GM12878 (cell line): ENCODE measurements around the gene CALD1. TPM values are rescaled to one million over a fixed set of nuclear protein-coding genes. Genes with fewer than 3 reads are reported as not detected.

Experiments used
- ATAC-seq: fragments of 200-7000 bp; cut with Tn5 transposase; 3 replicates; pipeline ENCODE4 v1.9.1; 2020; ENCODE audit warnings: mild to moderate bottlenecking, moderate library complexity
- BruUV-seq: library from RNA; stranded (reverse); fragments of 400-500 nt; replicated peaks from 2 replicates; lab custom pipeline; 2021; lab: Mats Ljungman, UMichigan
- CTCF ChIA-PET: fragments of 300-600 bp; sonication (Branson Sonifier 250); formaldehyde crosslinking; extraction: SDS; loops from one replicate; lab custom pipeline; 2021; ENCODE audit warnings: inconsistent platforms; lab: Yijun Ruan, JAX
- POLR2A ChIA-PET: fragments of 350-600 bp; formaldehyde crosslinking; extraction: SDS; loops from one replicate; lab custom pipeline; 2021; ENCODE audit warnings: inconsistent platforms; lab: Charles Lee
- RAD21 ChIA-PET: fragments of 300-600 bp; sonication (Branson Sonifier 250); formaldehyde crosslinking; loops from one replicate; lab custom pipeline; 2023; ENCODE audit warnings: antibody characterized with exemption; ENCODE audit not compliant: unreplicated experiment; lab: Charles Lee
- SMC1A ChIA-PET: fragments of 300-600 bp; sonication (Branson Sonifier 250); formaldehyde crosslinking; loops from one replicate; lab custom pipeline; 2023; ENCODE audit not compliant: unreplicated experiment, uncharacterized antibody; lab: Charles Lee
- DNase-seq: peaks from one replicate; pipeline ENCODE4 v3.0.0-alpha.2; 2011; ENCODE audit warnings: low read depth, low spot score
- FAIRE-seq: peaks from 3 replicates; lab custom pipeline; 2011; peaks lifted over from hg19 to GRCh38; lab: Jason Lieb, UNC
- H2AFZ ChIP-seq: 2 replicates; pipeline ENCODE4 v1.6.0; 2011; ENCODE audit warnings: low read depth, low read length, control low read depth; ENCODE audit not compliant: control insufficient read depth
- H3K27ac ChIP-seq: 2 replicates; pipeline ENCODE4 v1.5.1; 2011; ENCODE audit warnings: control low read depth; ENCODE audit not compliant: control insufficient read depth, insufficient read depth
- H3K27me3 ChIP-seq, 2 experiments: replicated peaks in 1 of 2; 2 replicates each; pipeline versions ENCODE4 v1.6.0 to v1.6.1; 2011; ENCODE audit warnings: low read length in 1 of 2; ENCODE audit not compliant: control insufficient read depth in 2 of 2, insufficient read depth in 2 of 2
- H3K36me3 ChIP-seq, 2 experiments: 2 replicates each; pipeline ENCODE4 v1.5.1; 2011; ENCODE audit warnings: low read length in 1 of 2; ENCODE audit not compliant: control insufficient read depth in 2 of 2, insufficient read depth in 2 of 2
- H3K4me1 ChIP-seq: 2 replicates; pipeline ENCODE4 v1.6.1; 2011; ENCODE audit warnings: mild to moderate bottlenecking, low read length, moderate library complexity, mixed read lengths; ENCODE audit not compliant: control insufficient read depth, insufficient read depth
- H3K4me2 ChIP-seq: 2 replicates; pipeline ENCODE4 v1.6.0; 2011; ENCODE audit warnings: control low read depth; ENCODE audit not compliant: control insufficient read depth, insufficient read depth
- H3K4me3 ChIP-seq: fragments of 200-600 bp; sonication (generic); 2 replicates; pipeline ENCODE4 v1.5.1; 2016
- H3K79me2 ChIP-seq: 2 replicates; pipeline ENCODE4 v1.6.0; 2011; ENCODE audit warnings: low read length; ENCODE audit not compliant: control insufficient read depth, insufficient read depth
- H3K9ac ChIP-seq: 2 replicates; pipeline ENCODE4 v1.8.0; 2011; ENCODE audit warnings: low read length, control low read depth, mixed read lengths; ENCODE audit not compliant: control insufficient read depth, insufficient read depth
- H3K9me3 ChIP-seq: replicated peaks from 3 replicates; pipeline ENCODE4 v1.5.1; 2011; ENCODE audit warnings: mild to moderate bottlenecking, low read length; ENCODE audit not compliant: control insufficient read depth, insufficient read depth
- H4K20me1 ChIP-seq: 2 replicates; pipeline ENCODE4 v1.6.0; 2011; ENCODE audit not compliant: control insufficient read depth, insufficient read depth
- DPF2 ChIP-seq: fragments of 450-650 bp; IDR thresholded peaks from 2 replicates; pipeline ENCODE4 v1.6.1; 2017; ENCODE audit warnings: mild to moderate bottlenecking
- EP300 ChIP-seq, 2 experiments: fragments of 150-350 bp in 1 of 2; IDR thresholded peaks; 2 replicates each; pipeline ENCODE4 v1.6.1; 2011 to 2012; ENCODE audit warnings: low read depth in 2 of 2, low read length in 2 of 2, borderline replicate concordance in 1 of 2, improper control_type of control experiment in 1 of 2, inconsistent platforms in 1 of 2; ENCODE audit not compliant: control insufficient read depth in 1 of 2
- IKZF1 ChIP-seq: fragments of 450-650 bp; conservative IDR thresholded peaks from 2 replicates; pipeline ENCODE4 v1.6.1; 2017; ENCODE audit warnings: antibody characterized with exemption, mild to moderate bottlenecking
- IKZF2 ChIP-seq, 2 experiments: fragments of 450-650 bp; IDR thresholded peaks; 2 replicates each; pipeline ENCODE4 v1.6.1; 2017; ENCODE audit warnings: mild to moderate bottlenecking in 2 of 2, moderate library complexity in 2 of 2
- KAT2A ChIP-seq: conservative IDR thresholded peaks from 2 replicates; pipeline ENCODE4 v1.6.1; 2011; ENCODE audit warnings: low read depth, low read length; ENCODE audit not compliant: control insufficient read depth
- NBN ChIP-seq: fragments of 450-650 bp; IDR thresholded peaks from 2 replicates; pipeline ENCODE4 v1.6.1; 2016
- SMC3 ChIP-seq: IDR thresholded peaks from 2 replicates; pipeline ENCODE4 v1.6.1; 2011; ENCODE audit warnings: low read length, improper control_type of control experiment, borderline replicate concordance
- SP1 ChIP-seq: IDR thresholded peaks from one replicate; pipeline ENCODE4 v1.6.1; 2011; ENCODE audit warnings: low read depth, low read length
- SUZ12 ChIP-seq: fragments of 200-600 bp; sonication (generic); IDR thresholded peaks from one replicate; pipeline ENCODE4 v1.6.1; 2018; ENCODE audit warnings: antibody characterized with exemption, mild to moderate bottlenecking; ENCODE audit not compliant: unreplicated experiment
- WGBS: methylation state at CpG from one replicate; pipeline ENCODE4 v1.1.6; 2016; ENCODE audit warnings: low lambda C conversion rate; ENCODE audit not compliant: insufficient replicate concordance, insufficient coverage; ENCODE audit errors: missing lambda C conversion rate; 5-methylcytosine and 5-hydroxymethylcytosine counted together
- in situ Hi-C: fragments of 300-500 bp; cut with MboI; formaldehyde crosslinking; loops from 9 replicates; pipeline ENCODE4 v1.14.3; 2018; ENCODE audit warnings: mixed read lengths
- intact Hi-C: fragments of 100-400 bp; cut with micrococcal nuclease; formaldehyde crosslinking; loops from one replicate; pipeline ENCODE4 v1.14.2; 2022; ENCODE audit not compliant: unreplicated experiment
- polyA plus RNA-seq, 11 experiments: library from polyadenylated mRNA; depleted of rRNA in 4 of 11; unstranded in 6 of 11; stranded (reverse) in 5 of 11; fragments of >200 nt; fragmentation: Nextera tagmentation in 4 of 11; fragmentation: Illumina TruSeq in 1 of 11; extraction: Ambion mirVana in 4 of 11; extraction: Trizol in 1 of 11; gene quantifications; 1 replicate in 1 of 11; 2 replicates in 10 of 11; pipeline versions ENCODE4 v1.2.1 to v1.2.3, GENCODE V29; 2011 to 2016; ENCODE audit warnings: inconsistent platforms in 2 of 11, missing spikeins in 2 of 11, low read depth in 1 of 11
- total RNA-seq, 4 experiments: library from RNA; depleted of rRNA in 3 of 4; stranded (reverse); fragments of >200 nt in 3 of 4; fragmentation: Illumina TruSeq in 1 of 4; extraction: Trizol in 1 of 4; gene quantifications; 2 replicates each; pipeline versions ENCODE4 v1.2.1 to v1.2.3, GENCODE V29; 2013 to 2021
- TF ChIP-seq, protein P1 (sequence below): fragments of 450-650 bp; IDR thresholded peaks from 2 replicates; pipeline ENCODE4 v1.6.1; 2016; ENCODE audit warnings: mild to moderate bottlenecking
- TF ChIP-seq, protein P2 (sequence below): IDR thresholded peaks from 2 replicates; pipeline ENCODE4 v1.6.1; 2011; ENCODE audit warnings: mild to moderate bottlenecking, low read depth, low read length, moderate library complexity; ENCODE audit not compliant: insufficient replicate concordance
- TF ChIP-seq, protein P3 (sequence below), 3 experiments: IDR thresholded peaks in 2 of 3; conservative IDR thresholded peaks in 1 of 3; 2 replicates each; pipeline ENCODE4 v1.5.1; 2011; ENCODE audit warnings: low read depth in 3 of 3, low read length in 3 of 3, mild to moderate bottlenecking in 3 of 3, control low read depth in 2 of 3, moderate library complexity in 2 of 3, inconsistent platforms in 1 of 3, mixed read lengths in 1 of 3; ENCODE audit not compliant: control insufficient read depth in 2 of 3, insufficient read depth in 1 of 3; ENCODE audit errors: extremely low read depth in 1 of 3
- TF ChIP-seq, protein P4 (sequence below): IDR thresholded peaks from 2 replicates; pipeline ENCODE4 v1.6.1; 2012; ENCODE audit warnings: low read depth, low read length, improper control_type of control experiment

Gene CALD1
- total and polyA plus RNA-seq, 10 of the 15 experiments (the other 5 are each of a cell fraction or from before 2014, with no cell fraction given): 0.03 to 1.3 (median 0.22) TPM

DNA sequence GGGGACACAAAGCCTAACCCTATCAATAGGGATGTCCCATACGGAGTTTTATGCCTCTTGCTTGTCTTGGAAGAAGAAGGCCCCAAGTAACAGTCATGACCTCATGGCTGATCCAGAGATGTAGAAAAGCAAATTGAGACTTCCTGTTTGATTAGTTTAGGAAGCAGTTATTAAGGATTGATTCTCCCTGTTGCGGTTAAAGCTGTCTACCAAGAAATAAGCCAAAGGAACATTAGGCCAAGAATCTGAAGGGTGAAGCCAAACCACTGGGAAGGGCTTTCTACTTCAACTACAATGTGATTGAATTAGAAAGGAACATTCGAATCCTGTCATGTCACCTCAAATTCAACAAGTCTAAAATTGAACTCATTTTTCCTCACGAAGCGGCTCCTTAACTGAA lies 146.3 kb downstream of the CALD1 start (continued):
- TF ChIP-seq DPF2 (no peak), SMC3 (no peak), EP300 (IDR thresholded peaks at IDR 0.05; ENCODE audit: borderline replicate concordance in 1 of 2, control insufficient read depth in 1 of 2, low read depth in 2 of 2, low read length in 2 of 2) (no peak), SP1 (no peak), IKZF1 (no peak)
- TF ChIP-seq, protein P1, sequence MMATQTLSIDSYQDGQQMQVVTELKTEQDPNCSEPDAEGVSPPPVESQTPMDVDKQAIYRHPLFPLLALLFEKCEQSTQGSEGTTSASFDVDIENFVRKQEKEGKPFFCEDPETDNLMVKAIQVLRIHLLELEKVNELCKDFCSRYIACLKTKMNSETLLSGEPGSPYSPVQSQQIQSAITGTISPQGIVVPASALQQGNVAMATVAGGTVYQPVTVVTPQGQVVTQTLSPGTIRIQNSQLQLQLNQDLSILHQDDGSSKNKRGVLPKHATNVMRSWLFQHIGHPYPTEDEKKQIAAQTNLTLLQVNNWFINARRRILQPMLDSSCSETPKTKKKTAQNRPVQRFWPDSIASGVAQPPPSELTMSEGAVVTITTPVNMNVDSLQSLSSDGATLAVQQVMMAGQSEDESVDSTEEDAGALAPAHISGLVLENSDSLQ: no peak

DNA sequence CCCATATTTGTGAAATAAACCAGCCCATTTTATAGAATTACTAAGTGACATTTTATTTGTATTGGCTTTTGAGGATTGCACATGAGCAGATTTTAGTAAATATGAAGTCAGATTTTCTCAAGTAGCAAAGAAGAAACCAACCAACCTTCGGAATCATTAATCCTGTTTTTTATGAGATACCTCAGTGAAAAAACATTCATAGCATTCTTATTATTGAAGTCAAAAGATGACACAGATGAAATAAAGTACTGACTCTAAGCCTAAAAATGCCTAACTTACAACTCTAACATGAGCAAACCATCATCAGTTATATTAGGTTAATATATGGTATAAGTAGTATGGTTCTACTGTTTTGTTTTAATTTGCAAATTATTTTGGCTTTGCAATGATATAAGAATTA lies 147.0 kb downstream of the CALD1 start:
- Histone ChIP-seq H3K27me3 (no peaks in the 10 kb centered on the region), H3K27ac (no peak overlapping the region)
- RAD21 ChIA-PET: interaction anchor here (0.6 to 0.9 kb wide), 2 partner anchors 28 to 574 kb away, joined by 3 read pairs; no protein-coding TSS in a partner anchor
- WGBS: 85% methylated on average over 1 of the region's 1 CpG
- no TSS peak for BruUV-seq
- no peak for TF ChIP-seq IKZF2 (IDR thresholded peaks at IDR 0.05)
- no peak for TF ChIP-seq NBN
- TF ChIP-seq, protein P2, sequence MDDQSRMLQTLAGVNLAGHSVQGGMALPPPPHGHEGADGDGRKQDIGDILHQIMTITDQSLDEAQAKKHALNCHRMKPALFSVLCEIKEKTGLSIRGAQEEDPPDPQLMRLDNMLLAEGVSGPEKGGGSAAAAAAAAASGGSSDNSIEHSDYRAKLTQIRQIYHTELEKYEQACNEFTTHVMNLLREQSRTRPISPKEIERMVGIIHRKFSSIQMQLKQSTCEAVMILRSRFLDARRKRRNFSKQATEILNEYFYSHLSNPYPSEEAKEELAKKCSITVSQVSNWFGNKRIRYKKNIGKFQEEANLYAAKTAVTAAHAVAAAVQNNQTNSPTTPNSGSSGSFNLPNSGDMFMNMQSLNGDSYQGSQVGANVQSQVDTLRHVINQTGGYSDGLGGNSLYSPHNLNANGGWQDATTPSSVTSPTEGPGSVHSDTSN: no peak
- no peak for TF ChIP-seq KAT2A
- TF ChIP-seq, protein P3, sequence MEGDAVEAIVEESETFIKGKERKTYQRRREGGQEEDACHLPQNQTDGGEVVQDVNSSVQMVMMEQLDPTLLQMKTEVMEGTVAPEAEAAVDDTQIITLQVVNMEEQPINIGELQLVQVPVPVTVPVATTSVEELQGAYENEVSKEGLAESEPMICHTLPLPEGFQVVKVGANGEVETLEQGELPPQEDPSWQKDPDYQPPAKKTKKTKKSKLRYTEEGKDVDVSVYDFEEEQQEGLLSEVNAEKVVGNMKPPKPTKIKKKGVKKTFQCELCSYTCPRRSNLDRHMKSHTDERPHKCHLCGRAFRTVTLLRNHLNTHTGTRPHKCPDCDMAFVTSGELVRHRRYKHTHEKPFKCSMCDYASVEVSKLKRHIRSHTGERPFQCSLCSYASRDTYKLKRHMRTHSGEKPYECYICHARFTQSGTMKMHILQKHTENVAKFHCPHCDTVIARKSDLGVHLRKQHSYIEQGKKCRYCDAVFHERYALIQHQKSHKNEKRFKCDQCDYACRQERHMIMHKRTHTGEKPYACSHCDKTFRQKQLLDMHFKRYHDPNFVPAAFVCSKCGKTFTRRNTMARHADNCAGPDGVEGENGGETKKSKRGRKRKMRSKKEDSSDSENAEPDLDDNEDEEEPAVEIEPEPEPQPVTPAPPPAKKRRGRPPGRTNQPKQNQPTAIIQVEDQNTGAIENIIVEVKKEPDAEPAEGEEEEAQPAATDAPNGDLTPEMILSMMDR (IDR thresholded peaks at IDR 0.05 in 2 of 3, conservative IDR thresholded peaks at IDR 0.05 in 1 of 3; ENCODE audit: control insufficient read depth in 2 of 3, extremely low read depth in 1 of 3, insufficient read depth in 1 of 3, low read depth in 3 of 3, low read length in 3 of 3): no peak
- TF ChIP-seq, protein P4, sequence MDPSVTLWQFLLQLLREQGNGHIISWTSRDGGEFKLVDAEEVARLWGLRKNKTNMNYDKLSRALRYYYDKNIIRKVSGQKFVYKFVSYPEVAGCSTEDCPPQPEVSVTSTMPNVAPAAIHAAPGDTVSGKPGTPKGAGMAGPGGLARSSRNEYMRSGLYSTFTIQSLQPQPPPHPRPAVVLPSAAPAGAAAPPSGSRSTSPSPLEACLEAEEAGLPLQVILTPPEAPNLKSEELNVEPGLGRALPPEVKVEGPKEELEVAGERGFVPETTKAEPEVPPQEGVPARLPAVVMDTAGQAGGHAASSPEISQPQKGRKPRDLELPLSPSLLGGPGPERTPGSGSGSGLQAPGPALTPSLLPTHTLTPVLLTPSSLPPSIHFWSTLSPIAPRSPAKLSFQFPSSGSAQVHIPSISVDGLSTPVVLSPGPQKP: no peak
- no peak for TF ChIP-seq SUZ12
- TF ChIP-seq, all 136 proteins: peak for 0
- no peaks in the 10 kb centered on the region for H3K79me2 ChIP-seq
- H3K9ac ChIP-seq: no peak overlapping the region
- no peak overlapping the region for H3K4me3 ChIP-seq
- FAIRE-seq (no peak), ATAC-seq (no peak), DNase-seq (no peak)
- H3K9me3 ChIP-seq: no peaks in the 10 kb centered on the region; the same call in 2 of the 3 replicates
- intact Hi-C loops: no loop called here
- in situ Hi-C loops: no loop called here
- no peaks in the 10 kb centered on the region for H3K36me3 ChIP-seq
- no peak overlapping the region for H3K4me2 ChIP-seq
- H3K4me1 ChIP-seq: no peaks in the 10 kb centered on the region
- SMC1A ChIA-PET: interaction anchor here (0.9 to 2.0 kb wide), 4 partner anchors 7 to 27 kb away, joined by 4 to 6 read pairs (median 5); no protein-coding TSS in a partner anchor
- CTCF ChIA-PET: interaction anchor here (1.2 kb wide), 1 partner anchor 36 kb away, joined by 3 read pairs; no protein-coding TSS in a partner anchor
- H2AFZ ChIP-seq: no peak overlapping the region
- no peaks in the 10 kb centered on the region for H4K20me1 ChIP-seq
- POLR2A ChIA-PET: no interaction called here
